ENCODE measurements around the gene RNF220.

Gene RNF220

DNA sequence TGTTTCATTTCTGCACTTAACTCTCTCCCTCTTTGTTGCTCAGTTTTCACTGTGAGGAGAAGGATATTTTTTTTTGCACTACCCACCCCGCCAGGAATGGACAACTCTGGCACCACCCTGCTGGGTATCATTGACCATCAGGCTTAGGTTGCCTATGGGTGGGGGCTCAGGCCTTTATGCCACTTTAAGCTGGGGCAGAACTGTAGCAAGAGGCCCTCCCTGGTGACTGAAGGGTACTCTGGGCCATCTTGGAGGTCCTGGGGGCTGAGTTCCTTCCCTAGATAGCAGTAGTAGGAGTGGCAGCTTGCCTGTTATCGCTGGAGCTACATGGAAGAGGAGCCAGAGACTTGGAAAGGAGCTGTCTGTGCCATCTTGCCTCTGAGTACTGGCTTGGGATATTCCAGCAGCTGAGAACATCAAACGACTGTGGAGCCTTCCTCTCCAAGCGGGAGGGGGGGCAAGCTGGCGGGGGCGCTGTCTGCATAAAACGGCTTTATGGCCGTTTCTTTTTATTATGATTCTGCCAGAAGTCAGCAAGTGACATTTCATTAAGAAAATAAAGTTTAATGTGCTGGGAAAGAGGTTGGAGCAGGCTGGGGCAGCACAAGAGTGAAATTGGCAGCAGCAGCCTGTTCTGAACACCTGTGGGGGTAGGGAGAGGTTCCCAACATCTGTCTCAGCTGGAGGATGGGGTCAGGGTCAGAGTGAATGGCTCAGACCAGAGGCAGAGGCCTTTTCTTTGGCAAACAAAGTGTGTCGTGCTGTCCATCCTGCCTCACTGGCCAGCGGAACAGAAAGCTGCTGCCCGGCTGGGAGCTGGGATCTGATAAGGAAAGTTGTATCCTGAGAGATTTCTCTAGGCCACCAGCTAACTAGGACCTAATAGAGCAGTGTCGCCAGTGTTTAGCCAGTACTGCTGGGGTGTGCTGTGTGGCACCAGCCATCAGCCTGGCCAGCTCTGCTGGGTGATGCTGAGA, 236.4 kb downstream of the RNF220 start:
- no peak for FAIRE-seq

DNA sequence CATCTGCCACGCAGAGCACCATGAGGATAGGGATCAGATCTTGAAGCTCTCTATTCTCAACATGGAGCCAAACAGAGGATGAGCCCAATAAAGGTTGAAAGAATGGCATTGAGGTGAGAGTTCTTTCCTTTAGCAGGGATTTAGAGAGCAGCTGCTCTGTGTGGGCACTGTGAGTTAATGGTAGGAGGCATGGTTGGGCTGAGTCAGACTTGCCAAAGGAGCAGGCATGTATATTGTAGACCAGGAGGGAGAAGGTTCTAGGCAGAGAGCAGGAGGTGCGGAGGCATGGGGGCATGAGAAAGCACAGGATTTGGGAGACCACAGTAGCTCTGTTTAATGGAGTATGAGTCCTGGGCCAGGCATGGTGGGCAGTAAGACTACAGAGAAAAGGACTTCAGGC, 237.2 kb downstream of the RNF220 start:
- FAIRE-seq, result no peak

DNA sequence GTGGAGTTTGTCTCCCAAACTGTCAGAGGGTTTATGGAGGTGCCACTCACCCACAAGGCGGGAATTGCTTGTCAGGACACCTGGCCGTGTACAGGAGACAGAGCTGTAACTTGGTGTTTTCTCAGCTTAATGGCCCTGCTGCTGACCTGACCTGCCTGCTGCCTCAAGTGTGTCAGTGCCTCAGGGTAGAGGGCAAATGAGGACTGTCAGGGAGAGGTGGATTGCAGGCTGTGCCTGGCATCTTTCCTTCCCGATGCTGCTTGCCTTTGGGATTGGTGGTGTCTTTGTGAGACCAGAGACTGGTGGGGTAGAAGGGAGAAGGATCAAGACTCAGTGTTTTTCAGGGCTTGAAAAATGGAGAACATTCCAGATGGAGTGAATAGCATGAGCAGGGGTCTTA, 237.9 kb downstream of the RNF220 start:
- no peak for FAIRE-seq

DNA sequence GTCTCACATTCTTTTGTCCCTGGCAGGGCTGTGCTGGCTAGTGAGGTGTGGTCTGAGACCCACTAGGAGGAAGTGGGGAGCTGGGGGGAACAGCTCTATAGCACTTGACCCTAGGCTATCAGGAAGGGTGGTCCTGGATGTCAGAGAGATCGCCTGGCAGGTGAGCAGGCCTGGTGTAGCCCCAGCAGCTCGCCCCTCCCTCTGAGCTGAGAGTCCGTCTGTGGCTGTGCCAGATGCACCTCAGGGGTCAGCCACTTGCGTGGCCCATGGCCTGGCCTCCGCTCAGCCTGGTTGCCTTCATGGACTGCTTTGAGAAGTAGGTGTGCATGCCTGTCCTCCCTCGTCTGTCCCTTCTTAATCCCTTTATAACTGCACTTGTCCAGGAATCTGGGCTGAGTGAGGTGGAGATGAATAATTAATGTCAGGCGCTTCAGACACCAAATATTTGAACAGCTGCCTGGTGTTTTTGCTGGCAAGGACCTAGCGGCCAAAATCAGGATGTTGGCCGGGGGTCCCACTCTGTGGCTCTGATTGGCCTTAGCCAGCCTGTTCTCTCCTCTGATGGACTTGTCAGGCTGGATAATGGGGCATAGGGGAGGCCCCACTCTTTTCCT, 238.8 kb downstream of the RNF220 start:
- no peak for FAIRE-seq

DNA sequence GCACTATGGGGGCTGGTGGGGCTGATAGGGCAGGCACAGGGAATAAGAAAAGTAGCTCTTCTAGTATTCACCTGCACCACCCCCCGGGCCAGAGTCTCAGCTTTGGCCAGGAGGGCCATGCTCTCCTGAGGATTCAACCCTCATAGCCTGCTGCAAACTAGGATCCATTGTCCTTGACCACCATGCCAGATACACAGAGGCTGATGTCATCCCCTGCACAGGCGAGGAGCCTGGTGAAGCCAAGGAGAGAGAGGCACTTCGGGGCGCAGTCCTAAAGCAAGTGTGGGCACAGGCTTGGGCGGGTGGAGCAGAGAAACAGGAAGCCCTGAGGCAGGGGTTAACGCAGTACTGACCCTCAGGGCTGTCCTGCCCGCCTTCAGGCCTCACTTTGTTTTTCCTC, 239.8 kb downstream of the RNF220 start:
- no peak for FAIRE-seq

DNA sequence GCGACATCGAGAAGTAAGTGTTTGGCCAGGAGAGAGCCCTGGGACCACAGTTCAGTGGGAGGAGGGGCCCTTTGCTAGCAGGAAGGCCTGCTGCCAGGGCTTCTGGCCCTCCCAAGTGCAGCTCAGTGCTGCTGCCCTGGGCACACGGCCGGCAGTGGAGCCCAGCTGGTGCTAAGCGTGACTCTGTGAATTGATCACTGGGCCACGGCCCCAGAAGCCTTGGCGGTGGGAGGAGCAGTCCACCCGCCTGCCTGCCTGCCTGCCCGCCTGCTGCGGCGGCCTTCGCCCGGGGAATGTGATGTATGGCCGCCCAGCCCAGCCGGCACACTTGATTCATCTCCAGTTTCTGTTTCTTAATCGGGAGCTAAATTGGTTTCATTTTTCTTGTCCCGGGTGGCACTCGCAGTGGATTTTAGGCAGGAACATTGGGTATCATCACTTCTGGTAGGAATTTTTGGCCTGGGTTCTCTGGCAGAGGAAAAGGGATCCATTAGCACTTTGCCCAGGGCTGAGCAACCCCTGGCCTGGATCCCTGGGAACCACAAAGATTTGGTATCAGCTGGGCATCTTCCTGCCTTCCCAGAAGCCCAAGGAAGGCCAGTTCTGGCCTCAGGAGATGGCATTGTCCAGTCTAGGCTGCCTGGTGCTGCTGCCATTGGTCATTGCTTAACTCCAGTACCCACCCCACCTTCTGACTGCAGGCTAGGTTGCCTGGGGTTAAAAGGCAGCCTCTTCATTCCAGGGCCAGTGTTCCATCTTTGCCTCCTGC, 240.6 kb downstream of the RNF220 start:
- FAIRE-seq, result no peak

DNA sequence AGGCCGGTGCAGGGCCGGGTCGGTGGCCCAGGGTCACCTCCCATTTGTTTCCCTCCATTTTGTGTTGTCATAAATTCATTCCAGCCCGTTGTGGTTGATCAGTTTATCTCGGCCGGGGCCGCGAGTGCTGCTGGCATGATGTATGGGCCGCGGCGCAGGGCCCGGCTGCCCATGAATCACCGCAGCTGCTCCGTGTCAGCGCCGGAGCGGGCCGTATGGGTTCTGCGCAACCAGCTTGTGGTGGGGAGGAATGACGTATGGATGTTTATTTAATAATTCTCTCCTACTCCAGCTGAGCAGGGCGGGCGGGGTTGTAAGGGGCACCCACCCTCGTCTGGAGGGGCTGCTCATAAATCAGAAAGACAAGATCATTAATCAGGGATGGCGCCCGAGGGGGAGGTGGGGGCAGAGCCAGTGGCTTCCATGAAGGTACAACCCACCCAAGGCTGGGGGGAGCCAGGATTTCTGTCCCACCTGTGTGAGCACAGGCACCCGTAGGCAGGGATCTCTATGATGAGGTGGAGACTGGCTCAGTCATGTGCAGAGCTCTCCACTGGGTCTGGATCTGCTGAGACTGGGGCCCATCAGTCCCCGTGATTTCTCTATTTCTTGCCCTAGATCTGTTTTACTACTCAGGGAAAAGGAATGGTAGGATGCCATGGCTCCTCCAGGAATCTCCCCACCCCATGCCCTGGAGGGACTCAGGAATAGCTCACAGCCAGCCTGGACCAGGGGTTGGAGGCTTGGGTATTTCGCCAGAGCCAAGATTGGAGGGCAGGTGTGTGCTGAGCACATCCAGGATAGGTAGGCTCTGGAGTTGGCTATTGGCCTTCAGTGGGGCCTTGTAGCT, 241.4 kb downstream of the RNF220 start:
- FAIRE-seq, result no peak

DNA sequence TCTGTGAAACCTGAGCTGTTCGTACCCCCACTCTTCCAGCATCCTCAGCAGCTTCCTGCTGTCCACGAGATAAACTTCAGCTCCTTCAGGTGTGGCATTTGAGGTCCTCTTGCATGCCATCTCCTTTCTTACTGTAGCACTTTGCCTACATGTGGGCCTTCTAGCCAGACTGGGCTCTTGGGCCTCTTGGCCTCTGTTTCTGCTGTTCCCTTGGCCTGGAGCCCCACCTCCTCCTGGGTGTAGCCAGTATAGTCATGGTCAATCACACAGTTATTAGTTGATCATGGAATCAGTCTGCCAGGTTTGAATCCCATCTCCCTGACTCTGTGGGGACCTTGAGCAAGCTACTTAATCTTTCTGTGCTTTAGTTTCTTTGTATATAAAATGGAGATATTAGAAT, 242.8 kb downstream of the RNF220 start:
- FAIRE-seq, result no peak

DNA sequence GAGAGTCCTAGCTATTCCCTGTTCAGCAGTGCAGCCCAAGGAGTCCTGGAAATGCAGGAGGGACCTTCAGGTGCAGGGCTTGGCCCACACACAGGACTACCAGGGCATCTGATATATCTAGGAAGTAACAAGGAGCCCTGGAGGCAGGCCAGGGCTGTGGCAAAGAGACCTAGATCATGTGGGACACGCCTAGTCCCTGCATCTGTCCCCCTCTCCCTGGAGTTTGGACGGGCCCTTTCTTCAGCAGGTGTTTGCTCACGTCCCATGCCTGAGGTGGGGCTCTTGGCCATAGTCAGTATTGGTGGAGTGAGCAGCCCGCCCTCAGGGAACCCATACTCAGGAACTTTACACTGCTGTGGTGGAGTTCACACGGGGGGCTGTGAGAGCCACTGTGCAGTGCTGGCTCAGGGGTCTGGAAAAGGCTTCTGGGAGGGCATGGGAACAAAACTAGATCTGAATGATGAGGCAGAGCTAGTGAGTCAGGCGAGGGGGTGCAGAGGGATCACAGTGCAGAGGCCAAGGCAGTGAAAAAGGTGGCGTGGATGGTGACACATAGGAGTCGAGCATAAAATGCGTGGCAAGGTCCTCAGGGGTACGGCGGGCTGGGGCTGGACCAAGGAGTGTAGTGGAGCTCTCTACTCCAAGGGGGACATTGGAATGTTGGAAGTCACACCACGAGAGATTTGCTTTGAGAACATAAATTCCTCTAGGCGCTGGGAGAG, 243.6 kb downstream of the RNF220 start:
- no peak for FAIRE-seq

DNA sequence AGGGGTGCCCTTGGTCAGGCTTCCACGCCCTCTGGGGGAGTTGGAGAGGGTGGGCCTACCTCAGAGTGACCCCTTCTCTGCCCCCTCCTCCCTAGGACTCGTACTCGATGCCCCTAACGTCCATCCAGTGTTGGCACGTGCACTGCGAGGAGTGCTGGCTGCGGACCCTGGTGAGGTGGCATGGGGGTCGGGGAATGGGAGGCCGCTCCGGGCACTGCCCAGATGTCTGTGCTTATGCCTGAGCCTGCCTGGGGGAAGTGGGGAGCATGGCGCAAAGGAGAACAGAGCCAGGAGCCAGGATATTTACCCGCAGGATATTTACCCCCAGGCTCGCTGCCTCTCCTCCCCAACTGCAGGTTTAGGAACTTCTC, 244.7 kb downstream of the RNF220 start:
- no peak for FAIRE-seq

DNA sequence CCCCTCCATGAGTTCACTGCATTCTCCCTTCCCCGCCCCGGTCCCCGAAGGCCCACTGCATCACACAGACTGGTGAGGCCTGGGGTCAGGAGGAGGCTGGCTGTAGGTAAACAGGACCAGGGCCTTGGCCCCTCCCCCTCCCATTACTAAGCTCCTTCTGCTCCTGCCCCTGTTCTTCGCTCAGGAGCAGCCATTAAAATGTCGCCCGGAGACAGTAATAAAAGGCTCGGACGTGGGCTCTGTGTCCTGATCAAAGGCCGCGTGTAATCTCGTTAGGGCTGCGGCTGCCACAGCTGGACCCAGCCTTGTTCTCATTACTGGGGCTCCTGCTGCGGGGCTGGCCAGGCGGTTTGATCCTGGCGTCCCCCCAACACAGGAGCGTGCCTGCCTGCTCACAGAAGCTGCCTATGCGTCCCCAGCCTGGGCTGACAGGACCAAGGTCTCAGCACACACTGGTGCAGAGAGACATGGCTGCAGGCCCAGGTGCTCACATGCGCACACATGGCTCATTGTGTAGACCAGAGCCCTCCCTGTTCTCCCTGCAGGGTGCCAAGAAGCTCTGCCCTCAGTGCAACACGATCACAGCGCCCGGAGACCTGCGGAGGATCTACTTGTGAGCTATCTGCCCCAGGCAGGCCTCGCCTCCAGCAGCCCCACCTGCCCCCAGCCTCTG, 245.2 kb downstream of the RNF220 start:
- FAIRE-seq, result no peak

DNA sequence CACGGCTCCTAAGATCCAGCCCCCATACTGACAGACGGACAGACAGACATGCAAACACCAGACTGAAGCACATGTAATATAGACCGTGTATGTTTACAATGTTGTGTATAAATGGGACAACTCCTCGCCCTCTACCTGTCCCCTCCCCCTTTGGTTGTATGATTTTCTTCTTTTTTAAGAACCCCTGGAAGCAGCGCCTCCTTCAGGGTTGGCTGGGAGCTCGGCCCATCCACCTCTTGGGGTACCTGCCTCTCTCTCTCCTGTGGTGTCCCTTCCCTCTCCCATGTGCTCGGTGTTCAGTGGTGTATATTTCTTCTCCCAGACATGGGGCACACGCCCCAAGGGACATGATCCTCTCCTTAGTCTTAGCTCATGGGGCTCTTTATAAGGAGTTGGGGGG, 246.0 kb downstream of the RNF220 start:
- no peak for FAIRE-seq

DNA sequence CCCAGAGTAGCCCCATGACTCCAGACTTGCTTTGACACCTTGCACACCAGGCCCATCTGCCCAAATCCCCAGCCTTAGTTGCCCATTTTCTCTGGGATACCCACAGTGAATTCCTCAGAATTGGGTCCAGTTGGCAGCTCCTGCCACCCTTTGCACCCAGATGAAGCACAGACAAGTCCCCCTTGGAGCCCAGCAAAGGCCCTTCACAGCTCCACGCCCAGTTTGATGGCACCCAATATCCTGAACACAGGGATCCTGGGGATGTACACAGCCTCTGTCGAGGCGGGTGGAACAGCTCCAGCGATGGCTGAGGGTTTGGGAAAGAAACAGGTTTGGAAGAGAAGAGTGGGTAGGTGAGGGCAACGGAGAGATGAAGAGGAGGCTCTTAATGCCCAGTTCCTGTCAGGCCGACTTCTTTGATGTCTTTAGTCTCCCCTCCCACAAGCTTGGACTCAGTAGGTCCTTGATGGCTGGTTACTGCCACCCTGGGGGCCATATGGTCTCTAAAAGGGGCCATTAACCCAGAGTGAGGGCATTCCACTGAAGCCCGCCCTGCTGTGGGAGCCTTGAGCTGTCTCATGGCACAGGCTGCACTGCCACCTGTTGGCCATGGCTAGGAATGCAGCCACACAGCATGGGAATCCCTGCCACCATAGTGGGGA, 247.5 kb downstream of the RNF220 start:
- no peak for FAIRE-seq

DNA sequence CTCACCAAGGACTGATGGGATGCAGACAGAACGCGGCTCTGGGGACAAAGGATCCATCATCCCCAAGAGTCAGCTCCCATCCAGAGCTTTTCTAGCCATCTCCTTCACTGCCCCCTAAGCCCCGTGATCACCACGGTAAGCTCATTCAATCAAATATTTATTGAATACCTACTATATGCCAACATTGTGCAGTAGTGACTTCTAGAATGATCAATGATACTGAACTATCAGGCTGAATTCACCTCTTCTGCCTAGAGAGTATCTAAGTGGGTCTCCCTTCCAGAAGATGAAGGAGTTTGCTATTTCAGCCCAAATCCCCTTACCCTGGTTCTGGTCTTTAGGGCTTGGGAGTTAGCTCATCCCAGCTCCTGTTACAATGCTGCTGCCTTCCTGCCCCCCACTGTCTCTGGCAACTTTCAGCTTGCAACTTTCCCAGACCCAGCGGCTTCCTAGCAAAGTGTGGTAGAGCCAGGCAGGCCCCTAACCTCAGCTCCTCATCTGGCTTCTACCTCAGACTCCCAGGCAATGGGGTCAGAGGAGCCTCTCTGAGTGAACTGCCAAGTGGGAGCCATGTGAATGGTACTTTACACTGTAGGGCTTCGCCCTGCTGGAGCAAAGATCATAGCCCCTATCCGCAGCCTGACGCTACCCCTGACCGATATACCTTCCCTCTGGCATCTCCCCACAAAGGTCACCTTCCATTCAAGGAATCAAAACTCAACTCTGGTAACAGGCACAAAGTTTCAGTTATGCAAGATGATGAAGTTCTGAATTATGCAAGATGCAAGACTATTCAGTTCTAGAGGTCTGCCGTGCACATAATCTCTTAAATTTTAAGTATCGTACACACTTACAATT, 248.3 kb downstream of the RNF220 start:
- FAIRE-seq, result no peak

DNA sequence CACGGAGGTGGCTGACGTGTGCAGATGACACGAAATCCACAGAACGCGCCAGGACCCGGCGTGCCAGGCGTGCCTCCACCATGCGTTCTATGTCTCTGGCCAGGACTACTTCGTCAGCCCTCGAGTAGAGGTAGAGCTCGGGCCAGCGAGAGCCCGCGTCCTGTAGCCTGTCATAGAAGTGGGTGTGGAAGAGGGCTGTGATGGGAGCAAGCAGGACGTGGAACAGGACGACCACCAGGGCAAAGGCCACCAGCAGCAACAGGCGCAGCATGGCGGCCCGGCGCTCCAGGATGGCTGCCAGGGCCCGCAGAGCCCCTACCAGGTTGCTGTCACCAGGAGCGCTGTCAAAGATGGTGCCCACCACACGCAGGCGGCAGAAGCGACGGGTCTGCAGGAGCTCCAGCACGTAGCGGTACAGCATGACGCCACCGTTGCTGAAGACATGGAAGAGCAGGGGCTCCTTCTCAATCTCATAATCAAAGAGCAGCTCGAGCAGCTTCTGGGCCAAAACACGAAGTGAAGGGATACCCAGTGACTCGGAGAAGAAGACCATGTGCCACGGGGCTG, 249.6 kb downstream of the RNF220 start:
- no peak for FAIRE-seq

DNA sequence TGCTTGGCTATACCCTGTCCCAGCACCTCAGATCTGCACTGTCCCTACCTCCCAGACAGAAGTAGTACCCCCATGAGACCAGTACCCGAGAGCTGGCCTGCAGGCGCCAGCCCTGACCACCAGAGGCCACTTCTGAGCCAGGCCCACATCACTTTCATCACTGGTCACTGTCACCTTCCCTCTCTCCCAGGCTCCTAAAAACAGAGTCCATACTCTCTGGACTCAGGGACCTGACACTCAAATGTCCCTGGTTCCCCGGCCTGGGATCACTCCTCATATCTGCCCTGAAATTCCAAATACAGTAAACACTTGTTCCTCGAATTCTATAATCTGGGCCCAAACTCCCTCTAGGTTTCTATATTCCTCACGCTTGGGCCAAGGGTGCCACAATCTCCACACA, 250.6 kb downstream of the RNF220 start:
- no peak for FAIRE-seq

DNA sequence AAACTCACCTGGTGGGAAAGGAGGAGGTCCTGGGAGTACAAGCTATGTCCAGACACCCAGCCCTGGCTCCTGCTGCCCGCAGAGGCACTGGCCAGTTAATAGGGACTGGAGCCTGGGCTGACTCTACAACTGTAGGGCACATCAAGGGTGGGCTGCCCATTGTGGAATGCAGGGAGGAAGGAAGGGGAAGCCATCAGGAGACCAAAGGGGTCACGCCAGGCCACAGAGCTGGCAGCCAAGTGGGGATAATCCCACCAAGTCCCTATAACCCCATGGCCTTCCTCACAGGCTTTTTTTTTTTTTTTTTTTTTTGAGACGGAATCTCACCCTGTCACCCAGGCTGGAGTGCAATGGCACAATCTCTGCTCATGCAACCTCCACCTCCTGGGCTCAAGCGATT, 254.5 kb downstream of the RNF220 start:
- FAIRE-seq, result no peak

DNA sequence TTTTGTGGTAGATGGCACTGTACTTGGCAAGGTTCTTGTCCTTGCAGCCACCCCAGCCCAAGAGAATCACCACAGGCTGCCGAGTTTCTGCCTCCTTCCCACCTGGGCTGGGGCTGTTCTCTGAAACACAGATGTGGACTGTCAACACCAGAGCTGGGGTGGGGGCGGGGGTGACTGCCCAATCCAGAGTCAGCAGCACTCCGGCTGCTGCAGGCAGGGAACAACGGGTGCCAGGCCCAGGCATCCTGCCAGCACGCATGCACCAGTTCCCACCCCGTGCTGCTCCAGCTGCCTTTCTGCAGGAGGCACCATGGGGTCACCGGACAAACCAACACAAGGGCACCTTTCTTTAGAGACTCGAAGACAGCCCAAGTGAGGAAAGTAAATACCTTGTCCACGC, 255.1 kb downstream of the RNF220 start:
- FAIRE-seq, result no peak

Data from islet of Langerhans (tissue), 1 donor.